Breast epithelium (tissue), 3 donors: ENCODE results near the gene FAM72A.
"Not testable (repeated sequence)": the region's sequence is repeated elsewhere in the genome, so short reads cannot be mapped to it uniquely, and the experiment has no call there.

Source experiments
- POLR2A ChIP-seq: fragments of 450-650 bp; IDR thresholded peaks from one replicate; pipeline ENCODE4 v1.6.1; 2016; ENCODE audit warnings: antibody characterized with exemption, mild to moderate bottlenecking, moderate library complexity
- POLR2AphosphoS5 ChIP-seq, 3 donors: sonication (generic); formaldehyde crosslinking; IDR thresholded peaks; one replicate each; pipeline ENCODE4 v1.6.1; 2017; ENCODE audit warnings: antibody characterized with exemption in 3 of 3
- TF ChIP-seq, protein P1 (sequence below), 3 donors: fragments of 450-650 bp; IDR thresholded peaks; one replicate each; pipeline ENCODE4 v1.5.1; 2016 to 2017; ENCODE audit warnings: antibody characterized with exemption in 3 of 3, mild to moderate bottlenecking in 3 of 3, moderate library complexity in 3 of 3

DNA sequence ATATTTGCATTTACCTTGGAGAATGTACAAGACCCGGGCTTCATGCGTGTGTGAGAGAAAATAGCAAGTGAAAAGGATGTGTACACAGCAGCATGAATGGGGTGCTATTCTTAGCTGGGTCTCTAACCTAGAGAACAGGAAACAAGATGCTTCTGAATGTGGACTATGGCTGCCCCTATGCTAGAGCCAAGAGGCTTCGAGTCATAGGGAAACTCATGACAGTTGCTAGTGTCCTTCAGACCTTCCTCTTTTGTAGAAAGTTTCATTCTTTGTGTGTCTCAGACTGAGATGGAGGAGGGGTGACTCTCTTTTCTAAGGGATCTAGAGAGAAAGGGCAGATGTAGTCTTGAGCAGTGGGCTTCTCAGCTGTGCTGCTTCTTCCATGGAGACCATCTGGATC lies 40.7 kb upstream of the FAM72A start:
- TF ChIP-seq, protein P1, sequence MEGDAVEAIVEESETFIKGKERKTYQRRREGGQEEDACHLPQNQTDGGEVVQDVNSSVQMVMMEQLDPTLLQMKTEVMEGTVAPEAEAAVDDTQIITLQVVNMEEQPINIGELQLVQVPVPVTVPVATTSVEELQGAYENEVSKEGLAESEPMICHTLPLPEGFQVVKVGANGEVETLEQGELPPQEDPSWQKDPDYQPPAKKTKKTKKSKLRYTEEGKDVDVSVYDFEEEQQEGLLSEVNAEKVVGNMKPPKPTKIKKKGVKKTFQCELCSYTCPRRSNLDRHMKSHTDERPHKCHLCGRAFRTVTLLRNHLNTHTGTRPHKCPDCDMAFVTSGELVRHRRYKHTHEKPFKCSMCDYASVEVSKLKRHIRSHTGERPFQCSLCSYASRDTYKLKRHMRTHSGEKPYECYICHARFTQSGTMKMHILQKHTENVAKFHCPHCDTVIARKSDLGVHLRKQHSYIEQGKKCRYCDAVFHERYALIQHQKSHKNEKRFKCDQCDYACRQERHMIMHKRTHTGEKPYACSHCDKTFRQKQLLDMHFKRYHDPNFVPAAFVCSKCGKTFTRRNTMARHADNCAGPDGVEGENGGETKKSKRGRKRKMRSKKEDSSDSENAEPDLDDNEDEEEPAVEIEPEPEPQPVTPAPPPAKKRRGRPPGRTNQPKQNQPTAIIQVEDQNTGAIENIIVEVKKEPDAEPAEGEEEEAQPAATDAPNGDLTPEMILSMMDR (IDR thresholded peaks at IDR 0.05), result not testable (repeated sequence)
- TF ChIP-seq POLR2A; POLR2AphosphoS5 (IDR thresholded peaks at IDR 0.05): not testable (repeated sequence)
